ENCODE measurements around the gene DKK2.

The DKK2 gene

GRCh38 chr4:106907216-106907615 lies 128.9 kb downstream of the DKK2 start:
- no peak for DNase-seq

GRCh38 chr4:106906728-106907127 lies 129.4 kb downstream of the DKK2 start:
- DNase-seq = no peak

GRCh38 chr4:106898621-106899230 lies 137.4 kb downstream of the DKK2 start:
- peak; percentile 62 for DNase-seq

- no peak for DNase-seq
Measured at GRCh38 chr4:106893903-106894302, 142.2 kb downstream of the DKK2 start.

- DNase-seq = no peak
Measured at GRCh38 chr4:106893395-106893881, 142.7 kb downstream of the DKK2 start.

GRCh38 chr4:106892786-106893185 lies 143.3 kb downstream of the DKK2 start:
- no peak for DNase-seq

- no peak for DNase-seq
Measured at GRCh38 chr4:106875340-106875739, 160.8 kb downstream of the DKK2 start.

All from fibroblast of skin of right biceps (primary cell).